Gastroesophageal sphincter (tissue), 3 donors: Measurements from ENCODE around the gene CDC23.

Source experiments
- CTCF ChIP-seq, 4 experiments: fragments of 200-600 bp in 2 of 4; fragments of 450-650 bp in 2 of 4; sonication (generic) in 1 of 4; IDR thresholded peaks; one replicate each; pipeline ENCODE4 v1.5.1; 2017 to 2019; ENCODE audit warnings: antibody characterized with exemption in 4 of 4, mild to moderate bottlenecking in 2 of 4, moderate library complexity in 2 of 4
- EP300 ChIP-seq: sonication (generic); formaldehyde crosslinking; IDR thresholded peaks from one replicate; pipeline ENCODE4 v1.6.1; 2017; ENCODE audit warnings: antibody characterized with exemption, mild to moderate bottlenecking
- POLR2A ChIP-seq, 2 donors: fragments of 450-650 bp; IDR thresholded peaks; one replicate each; pipeline ENCODE4 v1.6.1; 2017; ENCODE audit warnings: antibody characterized with exemption in 2 of 2, mild to moderate bottlenecking in 2 of 2, moderate library complexity in 1 of 2
- POLR2AphosphoS5 ChIP-seq: sonication (generic); formaldehyde crosslinking; IDR thresholded peaks from one replicate; pipeline ENCODE4 v1.6.1; 2017; ENCODE audit warnings: antibody characterized with exemption

GRCh38 chr5:138246334-138246733 is 33.2 kb upstream of the CDC23 start:
- TF ChIP-seq CTCF (IDR thresholded peaks at IDR 0.05) (no peak), POLR2AphosphoS5 (no peak), POLR2A (IDR thresholded peaks at IDR 0.05) (no peak), EP300 (no peak)
